ENCODE results near the gene JAG2. TPM values are rescaled to one million over a fixed set of nuclear protein-coding genes. Genes with fewer than 3 reads are reported as not detected.

Gene JAG2
- total and polyA plus RNA-seq, 2 of the 4 experiments (the other 2 are of a cell fraction) = 0.18 to 0.58 TPM

- Histone ChIP-seq H3K14ac (replicated peaks; ENCODE audit: low read depth, low read length) (no peak overlapping the region), H4K5ac (ENCODE audit: low read depth, low read length) (no peak overlapping the region), H3K4me2 (ENCODE audit: low read depth, low read length) (no peak overlapping the region), H3K9me1 (ENCODE audit: insufficient read depth, low read length) (peaks cover 10% of the 10 kb centered on the region), H3K27me3 (ENCODE audit: control insufficient read depth, insufficient read depth, low read length) (no peaks in the 10 kb centered on the region), H2BK5ac (ENCODE audit: low read depth, low read length, poor library complexity, severe bottlenecking) (no peak overlapping the region), H4K91ac (ENCODE audit: insufficient read depth, low read depth, low read length) (no peak overlapping the region), H3K4me3 (ENCODE audit: insufficient read depth, low read depth, low read length) (no peak overlapping the region), H3K4ac (ENCODE audit: low read depth, low read length) (no peak overlapping the region), H2AK5ac (ENCODE audit: low read depth, low read length) (no peak overlapping the region), H2BK120ac (ENCODE audit: low read depth, low read length) (no peak overlapping the region), H3K23ac (ENCODE audit: low read depth, low read length) (no peak overlapping the region), H3K27ac (ENCODE audit: insufficient read depth, low read length) (no peak overlapping the region), H3K79me1 (ENCODE audit: low read depth in 1 of 2, low read length in 2 of 2) (peaks cover 9 to 14% of the 10 kb centered on the region in 2 experiments; a peak in 3 of 4 replicates), H4K8ac (ENCODE audit: low read depth in 2 of 2, low read length in 2 of 2) (no peak overlapping the region), H2BK15ac (ENCODE audit: low read depth, low read length) (no peak overlapping the region), H2AK9ac (replicated peaks; ENCODE audit: low read depth, low read length, poor library complexity) (no peak overlapping the region), H3K36me3 (ENCODE audit: control insufficient read depth, insufficient read depth, low read length) (peaks cover 41% of the 10 kb centered on the region), H2BK20ac (ENCODE audit: low read depth, low read length) (no peak overlapping the region), H3K9ac (ENCODE audit: low read depth, low read length) (no peak overlapping the region), H3K56ac (ENCODE audit: extremely low read depth, insufficient read depth, low read length) (no peak overlapping the region), H2AFZ (replicated peaks; ENCODE audit: low read length, poor library complexity) (no peak overlapping the region), H3K18ac (ENCODE audit: low read depth, low read length) (no peak overlapping the region), H3K9me3 (ENCODE audit: control insufficient read depth, insufficient read depth, low read length) (no peaks in the 10 kb centered on the region), H4K20me1 (ENCODE audit: insufficient read depth, low read length) (peaks cover 14% of the 10 kb centered on the region), H3K4me1 (ENCODE audit: control insufficient read depth, insufficient read depth, low read length) (no peaks in the 10 kb centered on the region)
- intact Hi-C loops (cut with micrococcal nuclease) (no loop called here), in situ Hi-C loops (cut with MboI; ENCODE audit: low sequenced_read_pairs) (no loop called here), dilution Hi-C loops (cut with HindIII; ENCODE audit: low sequenced_read_pairs, unreplicated experiment) (no loop called here)
- no peak for ATAC-seq (ENCODE audit: low read depth)
- TF ChIP-seq CHD1 (IDR thresholded peaks at IDR 0.05; ENCODE audit: low read depth, low read length) = no peak
- no peak for TF ChIP-seq RCOR1 (IDR thresholded peaks at IDR 0.05; ENCODE audit: insufficient replicate concordance, low read length)
- no peak for TF ChIP-seq FOS (IDR thresholded peaks at IDR 0.05; ENCODE audit: low read depth, low read length)
- TF ChIP-seq SMC3 (IDR thresholded peaks at IDR 0.05; ENCODE audit: low read depth, low read length) = no peak
- no peak for TF ChIP-seq CEBPB (IDR thresholded peaks at IDR 0.05; ENCODE audit: low read depth, low read length)
- no peak for TF ChIP-seq MXI1 (IDR thresholded peaks at IDR 0.05; ENCODE audit: borderline replicate concordance, low read depth, low read length)
- no peak for TF ChIP-seq POLR2A (IDR thresholded peaks at IDR 0.05; ENCODE audit: low read depth, low read length)
- no peak for TF ChIP-seq MAFK (IDR thresholded peaks at IDR 0.05; ENCODE audit: low read depth, low read length)
- TF ChIP-seq NFE2L2 (IDR thresholded peaks at IDR 0.05; ENCODE audit: low read depth, low read length) = no peak
- TF ChIP-seq CTCF (conservative IDR thresholded peaks at IDR 0.05; ENCODE audit: low read depth, low read length) = no peak
- TF ChIP-seq ELK1 (IDR thresholded peaks at IDR 0.05; ENCODE audit: borderline replicate concordance, low read depth, low read length) = no peak
- no peak for TF ChIP-seq RFX5 (IDR thresholded peaks at IDR 0.05; ENCODE audit: low read depth, low read length)
- no TSS peak for BruUV-seq (replicated peaks)
- DNase-seq = no peak
- ChIA-PET CTCF (no interaction called here), POLR2A (ENCODE audit: unreplicated experiment) (no interaction called here)
- 83% methylated on average over 1 of the region's 10 CpGs; no CpG with 5 or more reads in 1 of the 2 experiments for WGBS, 2 experiments (ENCODE audit: extremely low coverage in 2 of 2, insufficient read length in 1 of 2)
These were observed 44.8 kb upstream of the JAG2 start for GRCh38 chr14:105213361-105213760.

Measured in IMR-90 (cell line).